ENCODE data around the gene NECAP2. TPM values are rescaled to one million over a fixed set of nuclear protein-coding genes. Genes with fewer than 3 reads are reported as not detected.

The NECAP2 gene
- total and polyA plus RNA-seq, 2 donors (not counting 3 experiments of a cell fraction or from before 2014, with no cell fraction given), result 101 to 148 TPM

GRCh38 chr1:16398371-16398953 is 42.1 kb upstream of the NECAP2 start:
- ChIA-PET CTCF (no interaction called here), POLR2A (no interaction called here)
- Histone ChIP-seq H3K4me3 (replicated peaks in 1 of 3; ENCODE audit: insufficient read depth in 1 of 3, low read depth in 1 of 3, low read length in 3 of 3) (no peak overlapping the region), H3K9me3 (replicated peaks; ENCODE audit: control insufficient read depth, insufficient read depth, low read length) (no peaks in the 10 kb centered on the region), H3K27me3 (ENCODE audit: control insufficient read depth in 2 of 2, insufficient read depth in 2 of 2, low read length in 2 of 2) (no peaks in the 10 kb centered on the region), H3K9ac (replicated peaks; ENCODE audit: extremely low read depth, insufficient read depth, low read length) (no peak overlapping the region), H3K4me2 (ENCODE audit: insufficient read depth, low read length) (no peak overlapping the region), H3K4me1 (ENCODE audit: control insufficient read depth, extremely low read depth, insufficient read depth, low read length) (peaks cover 10% of the 10 kb centered on the region), H3K9me1 (replicated peaks; ENCODE audit: control insufficient read depth, extremely low read depth, insufficient read depth, low read length) (no peaks in the 10 kb centered on the region), H3K79me2 (ENCODE audit: control insufficient read depth, insufficient read depth, low read length) (peaks cover 8% of the 10 kb centered on the region), H3K27ac (ENCODE audit: insufficient read depth, low read depth, low read length) (no peak overlapping the region), H2AFZ (ENCODE audit: low read depth, low read length) (no peak overlapping the region), H3K36me3 (ENCODE audit: control insufficient read depth in 2 of 2, extremely low read depth in 1 of 2, insufficient read depth in 2 of 2, low read length in 2 of 2) (peaks cover 0 to 19% of the 10 kb centered on the region in 2 experiments), H4K20me1 (replicated peaks; ENCODE audit: control insufficient read depth, extremely low read depth, insufficient read depth, low read length) (no peaks in the 10 kb centered on the region)
- DNase-seq (ENCODE audit: low read depth, low spot score), result no peak
- FAIRE-seq, result no peak
- no peak for TF ChIP-seq GATA2 (IDR thresholded peaks at IDR 0.05; ENCODE audit: insufficient read depth, insufficient read length, low read depth, low read length)
- TF ChIP-seq MYC (IDR thresholded peaks at IDR 0.05; ENCODE audit: low read depth, low read length), result no peak
- no peak for TF ChIP-seq JUN (IDR thresholded peaks at IDR 0.05; ENCODE audit: borderline replicate concordance, insufficient read depth, insufficient read length, low read depth)
- no peak for TF ChIP-seq FOS (IDR thresholded peaks at IDR 0.05; ENCODE audit: borderline replicate concordance, insufficient read depth, low read length)
- TF ChIP-seq MAX (IDR thresholded peaks at IDR 0.05; ENCODE audit: insufficient read depth, insufficient read length), result no peak
- no peak for TF ChIP-seq EZH2 (IDR thresholded peaks at IDR 0.05; ENCODE audit: borderline replicate concordance, low read depth, low read length, severe bottlenecking)
- no peak for TF ChIP-seq CTCF (IDR thresholded peaks at IDR 0.05; ENCODE audit: extremely low read depth in 1 of 2, insufficient read depth in 1 of 2, low read depth in 1 of 2, low read length in 2 of 2)
- TF ChIP-seq POLR2A (IDR thresholded peaks at IDR 0.05; ENCODE audit: low read depth, low read length), result no peak
- BruUV-seq (replicated peaks), result no TSS peak
- dilution Hi-C loops (cut with MboI; ENCODE audit: extremely low pct_ligation_motif_present, low sequenced_read_pairs) (no loop called here), intact Hi-C loops (cut with micrococcal nuclease) (no loop called here)
